Mucosa of rectum (tissue), 2 donors: ENCODE measurements around the gene SEC14L2.
A peak's percentile ranks its signal among the peaks of the same experiment; 100 is the strongest.
"Not testable (repeated sequence)": the region's sequence is repeated elsewhere in the genome, so short reads cannot be mapped to it uniquely, and the experiment has no call there.

Experiments used
- H3K27ac ChIP-seq, 2 donors: one replicate each; pipeline ENCODE4 v1.7.0; 2013; ENCODE audit warnings: inconsistent platforms in 2 of 2, low read depth in 2 of 2, low read length in 2 of 2
- H3K27me3 ChIP-seq, 2 donors: one replicate each; pipeline ENCODE4 v1.7.0; 2013; ENCODE audit warnings: low read length in 2 of 2; ENCODE audit not compliant: control insufficient read depth in 2 of 2, insufficient read depth in 2 of 2
- H3K36me3 ChIP-seq, 2 donors: one replicate each; pipeline ENCODE4 v1.7.0; 2013; ENCODE audit warnings: low read length in 2 of 2; ENCODE audit not compliant: control insufficient read depth in 2 of 2, insufficient read depth in 2 of 2
- H3K4me1 ChIP-seq, 2 donors: one replicate each; pipeline ENCODE4 v1.7.0; 2013; ENCODE audit warnings: low read length in 2 of 2, mild to moderate bottlenecking in 1 of 2; ENCODE audit not compliant: control insufficient read depth in 2 of 2, insufficient read depth in 2 of 2
- H3K4me3 ChIP-seq, 2 donors: one replicate each; pipeline ENCODE4 v1.7.0; 2013; ENCODE audit warnings: low read length in 2 of 2
- H3K9ac ChIP-seq, 2 donors: one replicate each; pipeline ENCODE4 v1.7.0; 2013; ENCODE audit warnings: low read length in 2 of 2, low read depth in 1 of 2, mild to moderate bottlenecking in 1 of 2
- H3K9me3 ChIP-seq, 2 donors: one replicate each; pipeline ENCODE4 v1.7.0; 2013; ENCODE audit warnings: low read length in 2 of 2; ENCODE audit not compliant: control insufficient read depth in 2 of 2
- donor health status: healthy.
- donor health status: Normal muscosa, but diverticular disease.

The SEC14L2 gene

GRCh38 chr22:30390974-30391691 lies 5.7 kb upstream of the SEC14L2 start:
- peaks cover 0 to 4% of the 10 kb centered on the region in 2 donors for H3K27me3 ChIP-seq
- H3K27ac ChIP-seq, result no peak overlapping the region
- H3K4me3 ChIP-seq, result no peak overlapping the region
- H3K36me3 ChIP-seq, result no peaks in the 10 kb centered on the region
- H3K4me1 ChIP-seq, result peaks cover 7 to 10% of the 10 kb centered on the region in 2 donors
- H3K9ac ChIP-seq, result peak overlapping the region in 1 of 2 donors; percentile 38
- H3K9me3 ChIP-seq, result no peaks in the 10 kb centered on the region

DNA sequence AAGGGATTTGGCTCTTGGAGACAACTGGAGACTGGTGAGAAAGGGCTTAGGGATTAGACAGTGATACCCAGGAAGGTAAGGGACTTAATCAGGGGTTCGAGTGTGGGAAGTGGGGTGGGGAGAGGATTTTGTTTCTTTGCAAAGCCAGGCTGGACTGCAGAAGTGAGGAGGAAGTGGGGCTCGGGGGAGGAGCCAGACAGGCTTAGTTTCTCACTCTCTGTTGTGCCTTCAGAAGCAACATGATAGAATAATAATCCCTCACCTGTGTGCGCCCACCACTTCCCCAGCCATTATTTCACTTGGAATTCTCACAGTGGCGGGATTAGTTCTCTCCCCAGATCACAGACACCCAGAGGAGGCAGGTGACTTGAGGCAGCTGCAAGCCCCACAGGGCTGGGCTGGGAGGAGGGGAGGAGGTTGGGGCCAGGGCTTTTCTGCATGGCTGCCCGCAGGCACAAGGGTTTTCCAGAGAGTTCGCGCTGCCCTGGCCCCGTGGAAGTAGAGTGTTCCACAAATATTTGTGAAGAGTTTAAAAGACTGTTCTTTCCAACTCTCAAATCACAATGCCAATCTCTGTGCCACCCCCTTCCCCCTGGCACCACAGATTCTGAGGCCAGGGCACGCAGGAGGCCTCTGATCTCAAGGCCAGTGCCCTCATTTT lies 4.0 kb upstream of the SEC14L2 start:
- H3K4me3 ChIP-seq, result no peak overlapping the region
- H3K9me3 ChIP-seq, result no peaks in the 10 kb centered on the region
- no peaks in the 10 kb centered on the region for H3K36me3 ChIP-seq
- H3K27me3 ChIP-seq, result peaks cover 6 to 9% of the 10 kb centered on the region in 2 donors
- no peak overlapping the region for H3K27ac ChIP-seq
- peaks cover 6 to 10% of the 10 kb centered on the region in 2 donors for H3K4me1 ChIP-seq
- H3K9ac ChIP-seq, result no peak overlapping the region

DNA sequence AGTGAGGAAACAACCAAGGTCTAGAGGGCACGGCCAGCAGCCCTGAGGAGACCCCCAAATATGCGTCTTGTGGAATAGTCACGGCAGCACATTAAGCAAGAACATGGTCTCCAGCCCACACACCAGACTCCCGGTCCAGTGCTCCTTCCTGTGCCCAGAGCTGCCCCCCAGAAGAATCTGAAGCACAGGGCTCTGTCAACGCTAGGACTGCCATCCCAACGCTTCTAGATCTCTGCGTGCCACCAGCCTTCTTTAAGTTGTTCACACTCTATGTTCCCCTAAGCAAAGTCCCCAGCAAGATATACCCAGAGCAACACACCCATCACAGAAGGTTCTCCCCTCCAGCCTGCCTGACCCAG lies 3.5 kb upstream of the SEC14L2 start:
- no peak overlapping the region for H3K27ac ChIP-seq
- H3K4me3 ChIP-seq, result no peak overlapping the region
- no peaks in the 10 kb centered on the region for H3K9me3 ChIP-seq
- no peak overlapping the region for H3K9ac ChIP-seq
- peaks cover 10 to 12% of the 10 kb centered on the region in 2 donors for H3K27me3 ChIP-seq
- H3K4me1 ChIP-seq, result peaks cover 10 to 12% of the 10 kb centered on the region in 2 donors
- H3K36me3 ChIP-seq, result no peaks in the 10 kb centered on the region

DNA sequence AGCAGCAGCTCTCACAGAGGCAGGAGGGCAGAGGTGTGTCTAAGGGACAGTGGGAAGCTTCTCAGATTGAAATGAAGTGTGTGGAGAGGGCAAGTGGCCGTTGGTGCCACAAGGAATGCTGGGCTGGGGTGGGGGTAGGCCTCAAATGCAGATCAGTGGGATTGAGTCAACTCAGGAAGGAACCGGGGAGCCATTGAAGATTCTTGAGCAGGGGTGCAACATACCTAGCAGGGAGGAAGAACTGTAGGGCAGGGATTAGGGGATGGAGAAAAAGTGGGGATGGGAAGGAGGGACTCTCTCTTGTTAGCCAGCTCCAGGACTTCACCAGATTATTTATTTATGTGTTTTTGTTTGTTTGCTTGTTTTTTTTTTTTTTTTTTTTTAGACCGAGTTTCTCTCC lies 2.9 kb upstream of the SEC14L2 start:
- H3K27ac ChIP-seq, result no peak overlapping the region
- no peak overlapping the region for H3K4me3 ChIP-seq
- H3K36me3 ChIP-seq, result no peaks in the 10 kb centered on the region
- H3K27me3 ChIP-seq, result peaks cover 12 to 13% of the 10 kb centered on the region in 2 donors
- H3K4me1 ChIP-seq, result peaks cover 10 to 12% of the 10 kb centered on the region in 2 donors
- H3K9me3 ChIP-seq, result no peaks in the 10 kb centered on the region
- H3K9ac ChIP-seq, result no peak overlapping the region

DNA sequence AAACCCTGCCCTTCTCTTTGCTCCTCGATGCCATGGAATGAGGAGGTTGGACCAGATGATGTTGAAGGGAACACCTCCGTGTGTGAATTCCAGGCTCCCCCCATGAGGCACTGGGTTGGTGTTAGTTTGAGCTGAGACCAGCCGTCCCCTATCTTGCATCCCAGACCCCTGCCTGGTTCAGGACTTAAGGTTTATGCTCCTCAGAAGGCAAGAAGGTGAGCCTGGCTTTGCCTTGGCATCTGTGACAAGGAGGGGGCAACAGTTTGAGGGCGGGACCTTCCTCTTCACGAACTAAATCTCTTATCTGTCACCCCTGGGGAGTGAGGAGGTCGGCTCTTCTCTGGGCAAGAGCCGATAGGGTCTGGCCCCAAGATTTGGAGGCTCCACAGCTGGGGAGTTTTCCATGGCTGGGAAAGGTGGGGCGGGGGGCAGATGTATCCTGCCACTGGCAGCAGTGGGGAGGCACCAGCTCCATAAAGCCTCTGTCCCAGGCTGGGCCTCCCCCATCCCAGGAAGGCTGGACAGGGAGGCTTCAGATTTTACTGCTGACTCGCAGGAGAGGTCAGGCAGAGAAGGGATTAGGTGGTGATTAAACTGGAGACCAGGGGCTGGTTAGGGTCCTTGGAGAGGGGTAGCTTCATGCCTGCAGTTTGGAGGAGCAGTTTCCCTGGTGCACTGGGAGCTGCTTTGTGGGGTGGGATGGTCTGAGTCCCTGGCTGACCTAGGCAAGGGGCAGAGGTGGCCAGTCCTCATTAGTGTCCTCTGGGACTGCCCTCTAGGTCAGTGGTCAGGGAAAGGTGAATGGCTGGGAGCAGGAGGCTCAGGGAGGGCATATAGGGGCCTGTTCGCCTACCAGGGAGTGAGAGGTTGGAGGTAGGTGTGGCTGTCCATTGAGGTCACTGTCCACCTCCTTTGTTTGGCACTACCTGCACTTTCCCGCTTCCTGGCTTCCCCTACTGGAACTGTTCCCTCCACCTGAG lies 1.1 kb downstream of the SEC14L2 start:
- no peaks in the 10 kb centered on the region for H3K9me3 ChIP-seq
- no peak overlapping the region for H3K27ac ChIP-seq
- H3K36me3 ChIP-seq, result no peaks in the 10 kb centered on the region
- H3K4me1 ChIP-seq, result peaks cover 10 to 12% of the 10 kb centered on the region in 2 donors
- H3K9ac ChIP-seq, result peak overlapping the region in 1 of 2 donors; percentile 40
- H3K4me3 ChIP-seq, result peak overlapping the region; percentile 47 to 63
- H3K27me3 ChIP-seq, result peaks cover 13 to 17% of the 10 kb centered on the region in 2 donors

GRCh38 chr22:30398685-30399680 lies 2.2 kb downstream of the SEC14L2 start:
- Histone ChIP-seq H3K27ac (no peak overlapping the region), H3K27me3 (peaks cover 13 to 17% of the 10 kb centered on the region in 2 donors), H3K4me3 (no peak overlapping the region), H3K4me1 (peaks cover 10 to 12% of the 10 kb centered on the region in 2 donors), H3K9me3 (no peaks in the 10 kb centered on the region), H3K9ac (no peak overlapping the region), H3K36me3 (no peaks in the 10 kb centered on the region)

- Histone ChIP-seq H3K9ac (no peak overlapping the region), H3K27me3 (peaks cover 13 to 17% of the 10 kb centered on the region in 2 donors), H3K27ac (no peak overlapping the region), H3K4me3 (no peak overlapping the region), H3K36me3 (no peaks in the 10 kb centered on the region), H3K9me3 (no peaks in the 10 kb centered on the region), H3K4me1 (peaks cover 10 to 12% of the 10 kb centered on the region in 2 donors)
Observed at GRCh38 chr22:30399718-30400117, 2.9 kb downstream of the SEC14L2 start.

DNA sequence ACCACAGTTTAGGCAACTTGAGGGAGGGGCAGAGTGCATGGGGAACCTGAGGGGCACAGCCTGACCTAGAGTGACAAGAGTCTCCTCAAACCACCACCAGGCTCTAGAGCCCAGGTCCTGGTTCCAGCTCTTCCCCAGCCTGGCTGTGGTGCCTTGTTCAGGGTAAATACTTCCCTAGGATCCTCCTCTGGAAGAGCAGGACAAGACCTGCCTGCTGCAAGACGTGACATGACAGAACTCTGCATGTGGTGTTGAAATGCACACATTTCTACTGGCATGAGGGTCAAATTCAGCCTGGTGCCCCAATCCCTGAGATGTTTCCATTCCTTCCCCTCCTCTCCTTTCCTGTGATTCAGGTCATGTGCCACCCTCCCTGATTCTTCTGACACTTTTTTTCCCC lies 3.3 kb downstream of the SEC14L2 start:
- Histone ChIP-seq H3K4me1 (peaks cover 10 to 12% of the 10 kb centered on the region in 2 donors), H3K9me3 (no peaks in the 10 kb centered on the region), H3K4me3 (no peak overlapping the region), H3K9ac (no peak overlapping the region), H3K27ac (no peak overlapping the region), H3K36me3 (no peaks in the 10 kb centered on the region), H3K27me3 (peaks cover 13 to 17% of the 10 kb centered on the region in 2 donors)

GRCh38 chr22:30401024-30401423 lies 4.2 kb downstream of the SEC14L2 start:
- H3K9me3 ChIP-seq, H3K9ac ChIP-seq, H3K4me3 ChIP-seq, H3K36me3 ChIP-seq, H3K27ac ChIP-seq: not testable (repeated sequence)
- Histone ChIP-seq H3K4me1 (peaks cover 10 to 12% of the 10 kb centered on the region in 2 donors), H3K27me3 (peaks cover 13 to 14% of the 10 kb centered on the region in 2 donors)
